GM12874 (cell line): ENCODE data around the gene CDC42BPA.

Experiments used
- TF ChIP-seq, protein P1 (sequence below): IDR thresholded peaks from 2 replicates; pipeline ENCODE4 v1.5.1; 2011; ENCODE audit warnings: low read depth, mild to moderate bottlenecking, control low read depth, low read length, moderate library complexity; ENCODE audit not compliant: insufficient read depth

Gene CDC42BPA

DNA sequence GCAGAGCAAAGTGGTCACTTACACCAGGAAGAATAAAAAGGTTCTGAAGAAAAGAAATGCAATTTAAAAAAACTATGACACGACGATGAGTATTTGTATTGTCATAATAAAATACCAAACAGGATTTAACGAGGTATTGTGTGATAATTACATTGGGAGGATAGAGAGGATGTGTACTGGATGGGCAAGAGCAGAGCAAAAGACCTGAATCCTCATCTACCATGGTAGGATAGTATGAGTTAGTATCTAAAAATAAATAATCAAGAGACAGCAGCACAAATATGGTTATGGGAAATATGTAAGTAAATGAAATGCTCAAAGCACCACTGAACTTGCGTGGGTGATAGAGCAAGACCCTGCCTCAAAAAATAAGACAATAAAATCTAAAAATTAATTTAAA lies 162.6 kb downstream of the CDC42BPA start:
- TF ChIP-seq, protein P1, sequence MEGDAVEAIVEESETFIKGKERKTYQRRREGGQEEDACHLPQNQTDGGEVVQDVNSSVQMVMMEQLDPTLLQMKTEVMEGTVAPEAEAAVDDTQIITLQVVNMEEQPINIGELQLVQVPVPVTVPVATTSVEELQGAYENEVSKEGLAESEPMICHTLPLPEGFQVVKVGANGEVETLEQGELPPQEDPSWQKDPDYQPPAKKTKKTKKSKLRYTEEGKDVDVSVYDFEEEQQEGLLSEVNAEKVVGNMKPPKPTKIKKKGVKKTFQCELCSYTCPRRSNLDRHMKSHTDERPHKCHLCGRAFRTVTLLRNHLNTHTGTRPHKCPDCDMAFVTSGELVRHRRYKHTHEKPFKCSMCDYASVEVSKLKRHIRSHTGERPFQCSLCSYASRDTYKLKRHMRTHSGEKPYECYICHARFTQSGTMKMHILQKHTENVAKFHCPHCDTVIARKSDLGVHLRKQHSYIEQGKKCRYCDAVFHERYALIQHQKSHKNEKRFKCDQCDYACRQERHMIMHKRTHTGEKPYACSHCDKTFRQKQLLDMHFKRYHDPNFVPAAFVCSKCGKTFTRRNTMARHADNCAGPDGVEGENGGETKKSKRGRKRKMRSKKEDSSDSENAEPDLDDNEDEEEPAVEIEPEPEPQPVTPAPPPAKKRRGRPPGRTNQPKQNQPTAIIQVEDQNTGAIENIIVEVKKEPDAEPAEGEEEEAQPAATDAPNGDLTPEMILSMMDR = no peak

GRCh38 chr1:227155004-227155403 lies 163.3 kb downstream of the CDC42BPA start:
- TF ChIP-seq, protein P1 = no peak

GRCh38 chr1:227152525-227152924 lies 165.8 kb downstream of the CDC42BPA start:
- TF ChIP-seq, protein P1 = no peak

DNA sequence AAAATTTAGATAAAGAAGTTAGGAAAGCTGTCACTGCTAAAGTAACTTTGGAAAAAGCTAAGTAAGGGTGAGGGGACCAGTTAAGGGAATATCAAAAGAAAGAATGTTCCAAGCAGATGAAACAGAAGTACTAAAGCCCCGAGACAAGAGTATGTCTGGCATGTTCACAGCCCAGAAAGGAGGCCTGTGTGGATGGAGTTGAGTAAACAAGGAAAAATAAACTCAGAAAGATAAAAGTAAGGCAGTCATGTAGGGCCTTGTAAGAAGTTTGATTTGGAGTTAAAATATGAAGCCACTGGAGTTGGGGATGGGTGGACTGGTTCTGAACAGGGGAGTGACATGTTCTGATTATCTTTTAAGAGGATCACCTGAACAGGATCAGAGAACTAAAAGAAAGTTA lies 177.9 kb downstream of the CDC42BPA start:
- TF ChIP-seq, protein P1 = no peak

DNA sequence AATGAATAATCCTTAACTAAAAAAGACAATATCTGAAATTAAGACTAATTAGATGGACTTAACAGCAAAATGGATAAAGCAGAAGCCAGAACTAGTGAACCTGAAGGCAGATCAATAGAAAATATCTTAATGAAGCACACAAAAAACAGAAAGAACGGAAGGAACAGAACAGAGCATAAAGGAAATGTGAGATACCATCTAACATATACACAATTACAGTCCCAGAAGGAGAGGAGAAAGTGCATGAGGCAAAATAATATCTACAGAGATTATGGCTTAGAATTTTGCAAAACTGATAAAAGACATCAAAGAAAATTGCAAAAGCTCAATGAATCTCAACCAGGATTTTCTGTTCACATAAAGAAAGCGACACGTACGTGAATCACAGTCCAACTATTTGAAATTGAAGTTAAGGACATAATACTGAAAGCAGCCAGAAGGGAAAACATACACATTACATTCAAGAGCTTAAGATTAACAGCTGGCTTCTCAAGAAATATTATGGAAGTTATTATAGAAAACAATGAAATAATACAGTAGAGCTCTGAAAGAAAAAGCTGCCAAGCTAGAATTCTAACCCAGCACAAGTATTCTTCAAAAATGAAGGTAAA lies 182.0 kb downstream of the CDC42BPA start:
- TF ChIP-seq, protein P1 = no peak

DNA sequence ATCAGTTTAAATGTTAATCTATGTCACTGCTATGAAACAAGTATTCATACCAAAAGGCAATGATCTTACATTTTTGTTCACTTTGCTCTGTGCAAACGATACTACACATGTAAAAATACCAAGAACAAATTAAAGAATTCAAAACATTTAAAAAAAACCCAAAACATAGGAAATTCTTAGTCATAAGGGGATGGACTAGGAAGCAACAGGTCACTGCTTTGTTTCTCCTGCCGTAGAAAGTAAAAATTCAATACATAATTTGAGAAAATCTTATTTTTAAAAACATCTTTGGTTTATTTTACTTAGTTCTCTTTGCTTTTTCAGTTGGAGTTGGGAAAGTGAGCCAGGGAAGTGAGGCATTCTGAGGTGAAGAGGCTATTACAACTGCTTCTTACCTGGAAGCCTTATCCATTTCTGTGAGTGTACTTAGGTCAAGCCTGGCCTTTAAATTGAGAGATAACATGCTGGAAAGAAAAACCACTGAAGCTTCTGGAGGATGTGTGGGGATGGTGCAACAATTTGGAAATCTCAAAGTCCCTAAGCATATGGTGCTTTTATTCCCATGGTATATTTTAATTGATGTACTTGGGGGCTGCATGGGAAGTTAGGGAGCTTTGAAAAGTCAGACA lies 183.5 kb downstream of the CDC42BPA start:
- TF ChIP-seq, protein P1 = no peak

DNA sequence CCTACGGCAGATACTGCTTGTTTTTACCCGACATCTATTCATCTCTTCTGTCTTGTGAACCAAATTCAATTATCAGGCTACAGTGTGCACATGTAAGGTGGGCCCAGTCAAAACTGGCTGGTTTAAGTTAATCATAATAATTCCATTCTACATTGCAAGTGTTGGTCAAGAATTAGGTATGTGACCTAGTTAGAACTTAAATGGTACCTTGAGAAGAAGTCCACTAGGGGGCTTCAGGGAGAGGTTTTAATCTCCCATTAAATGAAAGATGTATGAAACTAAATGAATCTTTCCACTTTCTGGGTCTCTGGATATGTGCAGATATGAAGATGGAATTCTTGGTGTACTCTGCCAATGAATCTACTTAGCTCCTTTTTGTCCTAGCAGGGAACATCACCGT lies 187.1 kb downstream of the CDC42BPA start:
- TF ChIP-seq, protein P1 = no peak
